HL-60 (cell line): Measurements from ENCODE around the gene CYP27A1.

Source experiments
- DNase-seq, 2 experiments: peaks; one replicate each; pipeline ENCODE4 v3.0.0-alpha.2; 2010 to 2020; ENCODE audit warnings: low read depth in 1 of 2, low spot score in 1 of 2
- H3K27ac ChIP-seq: fragments of 250-450 bp; sonication (Bioruptor Pico); replicated peaks from 2 replicates; pipeline ENCODE4 v1.5.1; 2020; ENCODE audit warnings: mild to moderate bottlenecking, moderate library complexity
- H3K27me3 ChIP-seq: fragments of 250-450 bp; sonication (Bioruptor Pico); 2 replicates; pipeline ENCODE4 v1.5.1; 2021; ENCODE audit warnings: mild to moderate bottlenecking, moderate library complexity; ENCODE audit not compliant: insufficient read depth, poor library complexity, severe bottlenecking
- H3K4me3 ChIP-seq: replicated peaks from 2 replicates; pipeline ENCODE4 v1.5.1; 2011; ENCODE audit warnings: mild to moderate bottlenecking, control low read depth, low read length; ENCODE audit not compliant: insufficient read depth
- CTCF ChIP-seq: IDR thresholded peaks from one replicate; pipeline ENCODE4 v1.5.1; 2011; ENCODE audit warnings: low read length, control low read depth, inconsistent platforms; ENCODE audit not compliant: insufficient read depth
- GABPA ChIP-seq: IDR thresholded peaks from 2 replicates; pipeline ENCODE4 v1.6.1; 2012; ENCODE audit warnings: low read depth
- POLR2AphosphoS5 ChIP-seq: IDR thresholded peaks from 2 replicates; pipeline ENCODE4 v1.6.1; 2012; ENCODE audit warnings: low read depth
- SPI1 ChIP-seq: IDR thresholded peaks from 2 replicates; pipeline ENCODE4 v1.6.1; 2012; ENCODE audit warnings: low read depth, mild to moderate bottlenecking, borderline replicate concordance
- TF ChIP-seq, protein P1 (sequence below): IDR thresholded peaks from 2 replicates; pipeline ENCODE4 v1.6.1; 2012; ENCODE audit warnings: low read depth; ENCODE audit not compliant: insufficient replicate concordance

The CYP27A1 gene

DNA sequence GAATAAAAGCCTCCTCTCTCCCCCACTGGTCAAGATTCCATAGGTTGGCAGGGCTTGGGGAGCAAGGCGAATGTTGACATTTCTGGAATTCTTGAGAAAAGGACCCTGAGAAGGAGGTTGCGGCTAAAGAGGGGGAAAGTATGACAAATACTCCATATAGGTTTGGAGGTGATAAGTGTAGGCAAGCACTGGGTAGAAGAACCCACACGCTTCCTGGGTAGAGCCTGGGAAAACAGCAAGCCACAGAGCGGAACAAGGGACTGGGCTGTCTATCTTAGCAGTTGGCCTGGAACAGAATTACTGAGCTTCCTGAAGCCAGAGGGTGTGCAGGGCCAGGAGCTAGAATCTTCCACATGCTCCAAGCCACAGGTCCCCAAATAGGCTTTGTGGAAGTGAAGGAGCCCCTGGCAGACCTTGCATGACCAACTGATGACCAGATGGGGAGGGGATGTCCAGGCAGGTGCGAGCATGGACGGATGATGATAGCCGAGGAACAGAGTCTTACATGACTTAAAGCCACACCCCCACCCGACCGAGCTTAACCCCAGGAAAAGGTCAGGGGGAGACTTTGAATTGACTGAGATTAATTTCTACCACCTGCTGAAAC is 39.8 kb downstream of the CYP27A1 start:
- Histone ChIP-seq H3K27ac (no peak overlapping the region), H3K27me3 (no peaks in the 10 kb centered on the region), H3K4me3 (no peak overlapping the region)
- no peak for DNase-seq
- TF ChIP-seq, protein P1, sequence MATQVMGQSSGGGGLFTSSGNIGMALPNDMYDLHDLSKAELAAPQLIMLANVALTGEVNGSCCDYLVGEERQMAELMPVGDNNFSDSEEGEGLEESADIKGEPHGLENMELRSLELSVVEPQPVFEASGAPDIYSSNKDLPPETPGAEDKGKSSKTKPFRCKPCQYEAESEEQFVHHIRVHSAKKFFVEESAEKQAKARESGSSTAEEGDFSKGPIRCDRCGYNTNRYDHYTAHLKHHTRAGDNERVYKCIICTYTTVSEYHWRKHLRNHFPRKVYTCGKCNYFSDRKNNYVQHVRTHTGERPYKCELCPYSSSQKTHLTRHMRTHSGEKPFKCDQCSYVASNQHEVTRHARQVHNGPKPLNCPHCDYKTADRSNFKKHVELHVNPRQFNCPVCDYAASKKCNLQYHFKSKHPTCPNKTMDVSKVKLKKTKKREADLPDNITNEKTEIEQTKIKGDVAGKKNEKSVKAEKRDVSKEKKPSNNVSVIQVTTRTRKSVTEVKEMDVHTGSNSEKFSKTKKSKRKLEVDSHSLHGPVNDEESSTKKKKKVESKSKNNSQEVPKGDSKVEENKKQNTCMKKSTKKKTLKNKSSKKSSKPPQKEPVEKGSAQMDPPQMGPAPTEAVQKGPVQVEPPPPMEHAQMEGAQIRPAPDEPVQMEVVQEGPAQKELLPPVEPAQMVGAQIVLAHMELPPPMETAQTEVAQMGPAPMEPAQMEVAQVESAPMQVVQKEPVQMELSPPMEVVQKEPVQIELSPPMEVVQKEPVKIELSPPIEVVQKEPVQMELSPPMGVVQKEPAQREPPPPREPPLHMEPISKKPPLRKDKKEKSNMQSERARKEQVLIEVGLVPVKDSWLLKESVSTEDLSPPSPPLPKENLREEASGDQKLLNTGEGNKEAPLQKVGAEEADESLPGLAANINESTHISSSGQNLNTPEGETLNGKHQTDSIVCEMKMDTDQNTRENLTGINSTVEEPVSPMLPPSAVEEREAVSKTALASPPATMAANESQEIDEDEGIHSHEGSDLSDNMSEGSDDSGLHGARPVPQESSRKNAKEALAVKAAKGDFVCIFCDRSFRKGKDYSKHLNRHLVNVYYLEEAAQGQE, result no peak
- TF ChIP-seq SPI1 (no peak), POLR2AphosphoS5 (no peak), CTCF (no peak), GABPA (no peak)

- H3K27ac ChIP-seq, result no peak overlapping the region
- no peak for TF ChIP-seq POLR2AphosphoS5
- TF ChIP-seq, protein P1, result no peak
- no peak for TF ChIP-seq SPI1
- no peak for TF ChIP-seq CTCF
- no peak for TF ChIP-seq GABPA
These were observed 40.7 kb downstream of the CYP27A1 start for GRCh38 chr2:218822622-218823021.

GRCh38 chr2:218823196-218823855 is 41.4 kb downstream of the CYP27A1 start:
- TF ChIP-seq, protein P1, result no peak
- no peak for TF ChIP-seq GABPA
- TF ChIP-seq POLR2AphosphoS5, result no peak
- TF ChIP-seq SPI1, result no peak
- TF ChIP-seq CTCF, result no peak
- no peak overlapping the region for H3K27ac ChIP-seq
- no peaks in the 10 kb centered on the region for H3K27me3 ChIP-seq
- no peak overlapping the region for H3K4me3 ChIP-seq
- DNase-seq, result no peak

More at GRCh38 chr2:218822622-218823021, 40.7 kb downstream of the CYP27A1 start:
- no peak for DNase-seq
- H3K4me3 ChIP-seq, result no peak overlapping the region
- no peaks in the 10 kb centered on the region for H3K27me3 ChIP-seq
